SW 1271 (cell line): ENCODE measurements around the gene PDE4B.

ENCODE experiments used
- DNase-seq, 2 experiments: peaks; one replicate each; lab custom pipeline; 2025; lab: John Stamatoyannopoulos, UW

The PDE4B gene

DNA sequence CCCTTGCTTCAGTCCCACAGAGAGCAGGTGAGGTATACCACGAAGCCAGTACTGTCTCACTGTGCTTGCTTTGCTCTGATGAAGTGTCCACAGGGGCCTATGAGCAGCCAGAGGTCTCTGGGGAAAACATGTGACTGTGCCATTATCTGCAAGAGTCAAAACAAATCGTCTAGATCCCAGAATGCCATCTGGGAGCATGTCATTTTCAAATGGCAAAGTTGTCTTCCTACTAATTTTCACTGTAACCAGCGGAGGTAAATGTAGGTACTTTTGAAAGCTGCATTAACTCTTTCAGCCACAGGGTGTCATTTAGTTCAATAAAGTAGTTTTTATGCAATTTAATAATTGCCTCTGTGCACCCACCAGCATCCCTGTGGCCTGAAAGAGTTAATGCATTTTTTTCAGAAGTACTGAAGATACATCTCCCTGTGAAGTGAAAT, 567.6 kb downstream of the PDE4B start:
- no peak for DNase-seq

DNA sequence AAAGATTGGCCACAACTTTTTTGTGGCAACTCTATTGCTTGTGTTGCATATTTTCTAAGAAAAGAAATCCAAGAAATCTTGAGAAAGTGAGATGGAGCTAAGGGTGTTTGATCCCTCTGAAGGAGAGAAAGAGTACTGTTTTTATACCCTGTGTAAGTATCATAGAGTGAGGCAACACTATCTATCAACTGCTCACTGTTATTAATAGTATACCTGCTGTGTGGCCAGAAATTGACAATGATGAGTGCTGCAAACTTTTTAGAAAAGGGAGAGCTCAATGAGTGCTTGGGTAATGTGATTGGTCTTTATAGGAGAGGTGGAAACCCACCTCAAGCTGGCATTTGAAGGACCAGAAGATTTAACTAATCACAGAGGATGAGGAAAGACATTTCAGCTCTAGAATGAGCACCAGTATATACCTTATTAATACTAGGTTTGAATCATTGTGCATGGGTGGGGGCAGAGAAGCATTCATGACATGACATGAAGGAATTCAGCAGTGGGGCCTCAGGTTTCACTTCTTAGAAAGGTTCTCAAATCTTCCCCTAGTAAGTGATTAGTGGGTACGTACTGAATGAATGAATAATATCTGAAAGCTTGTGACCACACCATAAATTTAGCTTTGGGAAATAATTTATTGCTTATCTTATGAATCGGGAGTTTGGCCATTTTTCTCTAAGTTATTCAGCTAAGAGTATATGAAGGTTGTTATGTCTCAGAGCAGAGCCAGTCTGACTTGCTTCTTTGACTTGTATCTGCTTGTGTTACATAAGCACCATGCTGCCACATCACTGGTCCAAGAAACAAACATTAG, 572.1 kb downstream of the PDE4B start:
- no peak for DNase-seq

DNA sequence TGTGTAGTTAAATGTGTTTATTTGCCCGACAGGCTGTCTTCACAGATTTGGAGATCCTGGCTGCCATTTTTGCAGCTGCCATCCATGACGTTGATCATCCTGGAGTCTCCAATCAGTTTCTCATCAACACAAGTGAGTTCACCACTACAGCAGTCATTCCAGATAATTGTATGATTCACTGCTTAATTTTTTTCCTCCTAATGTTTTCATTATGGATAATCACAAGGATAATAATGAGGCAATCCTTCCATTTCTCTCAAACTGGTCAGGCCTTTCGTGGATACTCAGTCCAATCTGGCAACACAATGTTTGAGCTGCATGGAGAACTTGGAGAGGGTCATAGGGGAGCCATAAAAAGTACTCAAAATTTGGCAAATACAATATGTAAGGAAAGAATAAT, 572.9 kb downstream of the PDE4B start:
- no peak for DNase-seq

DNA sequence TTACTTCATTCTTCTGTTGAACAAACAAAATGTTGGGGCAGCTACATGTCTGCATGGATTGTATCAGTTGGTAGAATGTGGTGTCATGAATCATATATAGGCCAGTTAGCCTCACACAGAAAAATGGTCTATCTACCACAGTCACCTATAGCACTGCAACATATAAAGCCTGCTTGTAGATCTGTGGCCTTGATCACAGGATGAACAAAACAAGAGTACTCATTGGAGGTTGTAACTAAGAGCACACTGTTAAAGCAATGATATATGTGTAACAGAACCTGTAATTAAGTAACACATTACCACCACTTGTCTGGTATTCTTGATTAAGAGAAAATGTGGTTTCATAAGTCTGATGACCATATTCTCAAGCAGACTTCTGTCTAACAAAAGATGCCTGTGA, 573.9 kb downstream of the PDE4B start:
- DNase-seq: no peak

DNA sequence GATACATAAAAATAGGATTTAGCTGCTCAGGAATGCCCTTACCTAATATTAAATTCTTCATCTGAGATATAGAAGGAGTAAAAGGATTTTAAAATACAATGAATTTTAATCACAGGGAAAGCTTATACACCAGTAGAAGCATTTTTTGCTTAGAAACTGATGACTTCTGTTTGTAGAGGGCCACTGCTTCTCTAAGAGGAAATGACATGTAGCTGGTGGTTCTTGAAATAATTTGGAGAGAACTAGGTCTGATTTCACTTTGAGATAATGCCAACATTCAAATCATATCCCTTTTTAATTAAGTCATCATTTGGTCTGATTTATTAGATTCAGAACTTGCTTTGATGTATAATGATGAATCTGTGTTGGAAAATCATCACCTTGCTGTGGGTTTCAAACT, 574.7 kb downstream of the PDE4B start:
- no peak for DNase-seq

DNA sequence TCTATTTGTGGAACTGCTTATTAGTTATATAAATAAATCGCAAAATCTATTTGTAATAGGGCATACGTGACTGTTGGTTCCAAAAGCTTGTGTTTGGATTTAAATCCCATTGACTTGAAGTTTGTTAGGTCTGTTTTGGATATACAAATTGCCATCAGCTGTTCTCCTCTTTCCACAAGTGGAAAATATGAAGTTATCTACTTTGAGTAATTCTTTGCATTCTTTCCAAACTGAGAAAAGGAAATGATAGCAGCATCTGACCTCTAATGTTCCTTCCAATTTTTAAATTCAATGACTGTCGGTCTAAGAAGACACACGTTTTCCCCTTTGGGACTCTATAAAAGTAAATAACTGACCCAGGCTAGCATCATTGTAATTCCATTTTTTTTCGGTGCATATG, 575.6 kb downstream of the PDE4B start:
- no peak for DNase-seq

DNA sequence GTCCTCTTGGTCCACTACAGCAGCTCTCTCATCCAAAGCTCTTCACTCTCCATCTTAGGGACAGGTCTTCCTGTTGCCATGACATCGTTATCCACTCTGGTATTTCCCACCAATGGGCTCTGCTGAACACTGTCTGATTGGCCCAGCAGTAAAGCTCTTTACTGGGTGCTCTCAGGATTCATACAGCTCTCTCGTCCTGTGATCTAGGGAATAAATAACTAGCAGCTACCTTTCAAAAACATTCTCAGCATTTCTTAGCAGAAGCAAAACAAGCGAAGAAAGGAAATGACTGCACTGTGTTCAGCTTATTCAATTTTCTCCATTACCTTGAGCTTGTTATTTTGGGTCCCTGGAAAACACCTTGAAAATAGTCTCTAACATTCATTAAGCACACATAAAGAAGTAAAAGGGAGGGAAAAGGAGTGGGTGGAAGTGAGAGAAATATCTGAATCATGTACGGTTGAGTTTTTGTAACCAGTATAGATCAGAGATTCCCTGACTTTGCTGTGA, 577.8 kb downstream of the PDE4B start:
- DNase-seq: no peak

DNA sequence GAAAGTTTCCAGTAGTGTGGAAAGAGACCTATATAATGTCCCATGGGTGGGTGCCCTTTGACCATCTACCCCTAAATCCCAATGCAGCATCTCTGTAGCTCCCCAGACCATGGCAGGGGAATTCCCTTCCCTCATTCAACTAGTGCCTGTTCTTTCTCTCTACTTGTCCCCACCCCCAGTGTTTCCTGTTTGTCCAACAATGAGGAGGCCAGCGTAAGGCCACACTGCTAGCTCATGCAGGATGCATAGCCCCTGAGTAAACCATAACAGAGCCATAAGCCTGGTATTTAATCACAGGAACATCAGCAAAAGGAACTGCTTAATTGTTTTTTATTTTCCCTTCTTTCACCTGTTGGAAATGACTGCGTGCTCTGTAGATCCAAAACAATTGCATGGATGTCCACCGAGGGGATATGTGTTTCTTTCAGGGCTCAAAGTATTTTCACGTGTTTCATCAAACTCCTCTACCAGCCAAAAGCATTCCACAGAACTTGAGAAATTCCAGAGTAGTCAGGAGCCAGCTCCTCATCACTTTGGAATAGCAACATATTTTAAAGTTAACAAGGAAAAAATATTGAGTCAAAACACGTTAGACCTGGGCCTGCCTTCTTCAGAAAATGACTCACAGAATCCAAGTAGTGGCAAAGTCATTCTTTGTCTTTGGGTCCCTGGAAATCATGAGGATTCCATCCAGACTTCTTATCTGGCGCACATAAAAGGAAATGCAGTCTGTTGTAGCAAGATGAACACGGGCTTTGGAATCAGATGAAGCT, 578.7 kb downstream of the PDE4B start:
- no peak for DNase-seq

DNA sequence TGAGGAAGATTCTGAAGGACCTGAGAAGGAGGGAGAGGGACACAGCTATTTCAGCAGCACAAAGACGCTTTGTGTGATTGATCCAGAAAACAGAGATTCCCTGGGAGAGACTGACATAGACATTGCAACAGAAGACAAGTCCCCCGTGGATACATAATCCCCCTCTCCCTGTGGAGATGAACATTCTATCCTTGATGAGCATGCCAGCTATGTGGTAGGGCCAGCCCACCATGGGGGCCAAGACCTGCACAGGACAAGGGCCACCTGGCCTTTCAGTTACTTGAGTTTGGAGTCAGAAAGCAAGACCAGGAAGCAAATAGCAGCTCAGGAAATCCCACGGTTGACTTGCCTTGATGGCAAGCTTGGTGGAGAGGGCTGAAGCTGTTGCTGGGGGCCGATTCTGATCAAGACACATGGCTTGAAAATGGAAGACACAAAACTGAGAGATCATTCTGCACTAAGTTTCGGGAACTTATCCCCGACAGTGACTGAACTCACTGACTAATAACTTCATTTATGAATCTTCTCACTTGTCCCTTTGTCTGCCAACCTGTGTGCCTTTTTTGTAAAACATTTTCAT, 579.9 kb downstream of the PDE4B start:
- no peak for DNase-seq

DNA sequence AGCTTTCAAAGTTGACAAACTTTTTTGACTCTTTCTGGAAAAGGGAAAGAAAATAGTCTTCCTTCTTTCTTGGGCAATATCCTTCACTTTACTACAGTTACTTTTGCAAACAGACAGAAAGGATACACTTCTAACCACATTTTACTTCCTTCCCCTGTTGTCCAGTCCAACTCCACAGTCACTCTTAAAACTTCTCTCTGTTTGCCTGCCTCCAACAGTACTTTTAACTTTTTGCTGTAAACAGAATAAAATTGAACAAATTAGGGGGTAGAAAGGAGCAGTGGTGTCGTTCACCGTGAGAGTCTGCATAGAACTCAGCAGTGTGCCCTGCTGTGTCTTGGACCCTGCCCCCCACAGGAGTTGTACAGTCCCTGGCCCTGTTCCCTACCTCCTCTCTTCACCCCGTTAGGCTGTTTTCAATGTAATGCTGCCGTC, 580.5 kb downstream of the PDE4B start:
- DNase-seq: no peak

DNA sequence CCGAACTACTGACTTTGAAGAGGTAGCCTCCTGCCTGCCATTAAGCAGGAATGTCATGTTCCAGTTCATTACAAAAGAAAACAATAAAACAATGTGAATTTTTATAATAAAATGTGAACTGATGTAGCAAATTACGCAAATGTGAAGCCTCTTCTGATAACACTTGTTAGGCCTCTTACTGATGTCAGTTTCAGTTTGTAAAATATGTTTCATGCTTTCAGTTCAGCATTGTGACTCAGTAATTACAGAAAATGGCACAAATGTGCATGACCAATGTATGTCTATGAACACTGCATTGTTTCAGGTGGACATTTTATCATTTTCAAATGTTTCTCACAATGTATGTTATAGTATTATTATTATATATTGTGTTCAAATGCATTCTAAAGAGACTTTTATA, 581.5 kb downstream of the PDE4B start:
- DNase-seq: no peak

DNA sequence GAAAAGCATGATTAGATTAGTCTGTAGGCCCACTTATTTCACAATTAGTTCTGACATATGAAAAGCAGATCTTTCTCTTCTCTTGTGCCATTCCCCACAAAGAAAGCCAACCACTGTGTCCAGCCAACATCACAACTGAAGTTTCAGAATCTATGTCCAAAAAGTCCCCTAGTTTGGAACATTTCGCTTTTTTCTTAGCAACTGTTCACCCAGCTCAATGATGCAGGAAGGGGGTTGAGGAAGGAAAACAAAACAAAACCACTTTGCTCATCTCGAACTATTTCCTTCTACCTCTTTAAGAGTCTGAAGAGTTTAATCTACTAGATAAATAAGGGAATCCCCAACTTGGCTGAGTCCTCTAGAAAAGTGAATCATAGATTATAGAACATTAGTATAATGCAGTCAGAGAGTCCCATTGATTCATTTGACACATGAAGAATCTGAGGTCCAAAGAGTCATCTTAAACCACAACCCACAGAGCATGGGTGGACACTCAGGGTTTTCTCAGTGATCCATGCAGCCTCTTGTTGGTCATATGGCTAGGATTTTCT, 581.9 kb downstream of the PDE4B start:
- no peak for DNase-seq

DNA sequence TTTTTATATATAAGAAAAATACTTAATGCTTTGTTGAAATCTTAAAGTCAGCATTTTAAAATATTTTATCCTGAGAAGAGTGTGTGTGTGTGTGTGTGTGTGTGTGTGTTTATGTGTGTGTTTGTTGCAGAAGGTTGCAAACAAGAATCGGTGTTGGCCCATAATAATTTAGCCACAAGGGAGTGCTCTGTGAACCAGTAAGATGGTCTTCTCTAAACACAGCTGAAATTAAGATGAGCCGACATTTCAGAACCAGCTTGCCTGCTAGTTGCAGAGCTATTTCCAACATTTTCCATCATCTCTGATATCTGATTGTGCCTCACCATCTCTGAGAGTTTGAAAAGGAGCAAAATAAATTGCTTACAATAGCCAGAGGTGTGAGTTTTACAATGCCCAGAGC, 582.4 kb downstream of the PDE4B start:
- no peak for DNase-seq

DNA sequence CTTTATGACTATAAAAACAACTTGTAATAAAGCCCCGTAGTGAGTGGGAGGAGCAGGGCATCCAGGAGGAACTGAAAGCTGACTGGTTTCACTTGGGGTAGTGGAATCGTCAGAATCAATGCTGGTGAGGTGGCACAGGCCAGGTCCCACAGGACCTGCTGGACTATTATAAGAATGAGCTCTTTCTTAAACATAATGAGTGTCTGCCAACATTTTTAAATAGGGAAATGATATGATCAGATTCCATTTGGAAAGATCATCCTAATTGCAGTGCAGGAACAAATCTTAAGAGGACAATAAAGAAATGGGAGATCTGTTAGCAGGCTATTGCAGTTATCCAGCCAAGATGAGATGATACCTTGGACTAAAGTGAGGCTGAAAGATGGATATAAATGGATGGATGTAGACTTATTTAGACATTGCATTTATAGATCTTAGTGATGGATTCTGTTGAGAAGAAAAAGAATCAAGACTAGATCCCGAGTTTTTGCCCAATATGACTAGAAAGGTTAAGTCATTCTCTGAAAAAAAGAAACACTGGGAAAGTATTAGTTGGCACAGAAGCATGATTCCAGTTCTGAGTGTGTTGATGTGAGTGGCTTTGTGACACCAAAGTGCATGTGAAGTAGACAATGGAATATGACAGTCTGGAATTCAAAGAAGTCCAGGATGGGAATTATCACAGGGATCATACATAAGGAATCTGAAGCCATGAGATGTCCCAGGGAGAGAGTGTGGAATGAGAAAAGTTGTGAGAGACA, 587.9 kb downstream of the PDE4B start:
- DNase-seq: no peak

DNA sequence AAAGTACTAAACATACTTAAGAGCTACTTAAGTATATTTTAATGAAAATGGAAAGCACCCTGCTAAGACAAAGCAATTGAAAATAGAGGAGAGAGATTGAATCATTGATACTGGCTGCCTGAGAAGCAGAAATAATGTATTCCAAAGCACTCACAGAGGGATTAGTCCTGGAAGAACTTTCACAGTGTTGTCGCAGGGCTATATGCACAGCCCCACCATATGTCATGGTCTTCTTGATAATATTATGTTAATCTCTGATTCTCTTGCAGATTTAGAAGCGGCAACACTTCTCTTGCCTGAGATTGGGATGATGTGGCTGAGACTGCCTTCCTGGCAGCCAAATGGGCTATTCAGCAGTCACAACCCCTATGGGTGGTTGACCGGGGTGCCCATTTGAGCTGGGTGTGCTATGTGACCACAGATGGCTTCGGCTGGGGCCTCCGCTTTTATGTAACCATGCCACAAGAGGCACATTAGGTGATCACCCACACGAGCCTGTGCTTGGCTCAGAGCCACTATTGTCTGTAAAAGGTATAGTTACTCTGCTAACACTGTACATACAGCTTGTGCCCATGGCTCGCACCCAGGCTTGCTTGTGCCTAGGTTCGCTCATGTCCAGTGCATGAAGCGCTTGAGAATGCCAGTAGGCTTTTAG, 589.1 kb downstream of the PDE4B start:
- no peak for DNase-seq

DNA sequence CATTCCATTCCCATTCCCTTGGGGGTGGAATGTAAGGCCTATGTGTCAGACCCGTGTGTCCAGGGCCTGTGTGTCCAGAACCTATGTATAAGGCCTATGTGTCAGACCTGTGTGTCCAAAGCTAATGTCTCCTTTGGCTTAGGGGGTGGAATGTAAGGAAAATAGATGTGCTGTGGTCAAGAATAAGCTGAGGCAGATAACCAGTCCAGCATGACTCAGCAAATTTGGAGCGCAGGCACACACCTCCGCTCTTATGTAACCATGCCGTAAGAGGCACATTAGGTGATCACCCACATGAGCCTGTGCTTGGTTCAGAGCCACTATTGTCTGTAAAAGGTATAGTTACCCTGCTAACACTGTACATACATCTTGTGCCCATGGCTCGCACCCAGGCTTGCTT, 590.5 kb downstream of the PDE4B start:
- DNase-seq: no peak

DNA sequence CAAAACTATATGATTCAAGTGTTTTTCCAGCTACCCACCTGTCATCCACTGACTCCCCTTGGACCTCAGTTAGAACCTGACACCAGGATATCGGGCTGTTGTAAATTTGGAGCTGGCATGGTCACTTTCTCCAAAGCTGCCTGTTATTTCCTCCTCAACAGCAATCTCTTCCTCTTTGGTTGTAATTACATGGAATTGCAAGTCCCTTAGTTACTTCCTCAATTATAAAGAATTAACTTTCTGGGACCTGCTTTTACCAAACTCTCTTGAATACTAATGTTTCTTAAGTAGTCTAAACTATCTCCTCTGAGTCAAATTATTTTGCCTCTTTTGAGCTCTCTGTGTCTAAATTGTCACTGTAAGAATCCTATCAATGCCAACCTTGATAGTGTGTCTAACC, 590.9 kb downstream of the PDE4B start:
- DNase-seq: no peak

DNA sequence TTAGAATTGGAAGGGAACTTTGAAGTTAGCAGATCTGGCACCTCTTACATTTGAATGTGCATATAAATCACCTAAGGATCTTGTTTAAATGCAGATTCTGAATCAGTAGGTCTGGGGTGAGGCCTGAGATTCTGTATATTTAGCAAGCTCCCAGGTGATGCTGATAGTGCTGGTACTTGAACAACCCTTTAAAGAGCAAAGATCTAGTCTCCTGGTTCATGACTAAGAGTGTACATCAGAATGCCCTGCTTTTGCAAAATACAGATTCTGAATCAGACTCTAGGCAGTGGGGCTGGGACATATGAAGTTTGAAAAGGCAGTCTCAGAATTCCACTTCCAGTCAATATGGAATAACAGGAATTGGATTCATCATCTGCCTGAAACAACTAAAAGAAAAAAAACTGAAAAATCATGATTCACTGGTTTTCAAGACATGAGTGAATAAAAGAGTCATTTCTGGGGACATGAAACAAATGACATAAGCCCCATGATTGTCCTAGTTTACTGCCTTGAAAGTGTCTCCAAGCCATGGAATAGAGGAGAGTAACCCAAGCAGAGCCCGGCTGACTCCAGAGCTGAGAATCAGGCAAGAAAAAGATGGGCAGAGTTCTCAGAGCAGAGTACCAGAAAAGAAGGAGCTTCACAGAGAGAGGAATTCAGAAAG, 591.7 kb downstream of the PDE4B start:
- DNase-seq: no peak

DNA sequence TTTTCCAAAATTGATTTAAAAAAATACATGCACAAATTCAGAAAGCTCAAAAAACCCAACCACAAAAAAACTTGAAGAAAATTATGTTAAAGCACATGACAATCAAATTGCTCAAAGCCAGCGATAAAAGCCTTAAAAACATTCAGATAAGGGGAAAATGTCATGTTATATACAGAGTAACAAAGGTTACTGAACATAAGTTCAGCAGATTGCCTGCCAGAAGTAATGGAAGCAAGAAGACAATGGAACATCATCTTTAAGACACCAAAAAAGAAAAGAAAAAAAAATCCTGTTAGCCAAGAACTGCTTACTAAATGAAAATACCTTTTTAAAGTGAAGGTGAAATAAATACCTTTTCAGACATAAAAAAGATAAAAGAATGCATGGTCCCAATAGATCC, 594.0 kb downstream of the PDE4B start:
- no peak for DNase-seq

DNA sequence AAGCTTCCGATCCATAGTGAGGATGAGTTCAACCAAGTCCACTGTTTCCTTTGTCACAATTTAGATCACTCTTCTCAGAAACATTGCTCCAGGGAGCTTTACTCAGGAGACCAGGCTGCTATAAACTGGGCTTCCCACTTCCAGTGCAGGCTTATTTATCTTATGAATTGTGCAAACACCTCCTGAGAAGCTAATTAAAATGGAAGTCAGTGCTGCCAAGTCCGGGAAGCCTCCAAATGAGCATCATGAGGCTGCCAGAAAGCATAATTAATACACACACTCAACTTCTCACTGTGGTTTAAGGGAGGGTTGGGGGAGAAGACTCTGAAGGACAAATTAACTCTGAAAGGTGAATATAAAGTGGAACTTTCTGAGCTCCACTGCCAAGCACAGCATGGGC, 596.2 kb downstream of the PDE4B start:
- no peak for DNase-seq
